Stimulated activated CD8-positive, alpha-beta memory T cell treated with anti-CD3 and anti-CD28 coated beads, Interleukin-7, amount 100 ng/mL, for 48 hours (primary cell): ENCODE results near the gene SMIM13.
"Not testable (repeated sequence)": the region's sequence is repeated elsewhere in the genome, so short reads cannot be mapped to it uniquely, and the experiment has no call there.

Source experiments
- DNase-seq, 2 donors: peaks; one replicate each; pipeline ENCODE4 v3.0.0-alpha.2; 2020; ENCODE audit warnings: low read depth in 1 of 2; ENCODE audit errors: extremely low read depth in 1 of 2

SMIM13 gene

DNA sequence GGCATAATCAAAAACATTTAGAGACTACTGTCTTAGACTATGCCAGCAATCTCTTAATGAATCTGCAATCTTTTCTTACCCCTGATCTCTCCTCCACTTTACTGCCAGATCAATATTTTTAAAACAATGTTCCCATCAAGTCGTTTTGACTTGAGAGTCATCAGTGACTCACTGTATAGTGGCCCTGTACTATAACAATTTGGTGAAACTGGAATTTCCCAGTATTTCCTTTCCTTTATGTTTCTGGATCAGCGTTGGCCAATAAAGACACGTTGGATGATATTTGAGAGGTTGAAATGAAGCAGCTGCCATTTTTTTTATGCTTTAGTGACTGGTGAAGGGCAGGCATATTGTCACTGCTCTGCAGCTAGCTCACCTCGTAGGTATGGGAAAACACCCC is 10.1 kb upstream of the SMIM13 start:
- no peak for DNase-seq

DNA sequence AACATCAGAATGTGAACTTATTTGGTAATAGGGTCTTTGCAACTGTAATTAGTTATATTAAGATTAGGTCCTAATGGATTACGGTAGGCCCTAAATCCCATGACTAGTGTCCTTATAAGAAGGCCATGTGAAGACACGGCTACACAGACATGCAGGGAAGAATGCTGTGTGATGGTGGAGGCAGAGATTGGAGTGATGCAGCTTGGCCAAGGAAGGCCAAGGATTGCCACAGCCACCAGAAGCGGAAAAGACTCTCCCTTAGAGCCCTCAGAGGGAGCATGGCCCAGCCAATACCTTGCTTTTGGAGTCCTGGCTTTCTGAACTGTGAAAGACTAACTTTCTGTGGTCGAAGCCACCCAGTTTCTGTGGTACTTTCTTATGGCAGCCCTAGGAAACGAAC is 9.7 kb upstream of the SMIM13 start:
- no peak for DNase-seq

DNA sequence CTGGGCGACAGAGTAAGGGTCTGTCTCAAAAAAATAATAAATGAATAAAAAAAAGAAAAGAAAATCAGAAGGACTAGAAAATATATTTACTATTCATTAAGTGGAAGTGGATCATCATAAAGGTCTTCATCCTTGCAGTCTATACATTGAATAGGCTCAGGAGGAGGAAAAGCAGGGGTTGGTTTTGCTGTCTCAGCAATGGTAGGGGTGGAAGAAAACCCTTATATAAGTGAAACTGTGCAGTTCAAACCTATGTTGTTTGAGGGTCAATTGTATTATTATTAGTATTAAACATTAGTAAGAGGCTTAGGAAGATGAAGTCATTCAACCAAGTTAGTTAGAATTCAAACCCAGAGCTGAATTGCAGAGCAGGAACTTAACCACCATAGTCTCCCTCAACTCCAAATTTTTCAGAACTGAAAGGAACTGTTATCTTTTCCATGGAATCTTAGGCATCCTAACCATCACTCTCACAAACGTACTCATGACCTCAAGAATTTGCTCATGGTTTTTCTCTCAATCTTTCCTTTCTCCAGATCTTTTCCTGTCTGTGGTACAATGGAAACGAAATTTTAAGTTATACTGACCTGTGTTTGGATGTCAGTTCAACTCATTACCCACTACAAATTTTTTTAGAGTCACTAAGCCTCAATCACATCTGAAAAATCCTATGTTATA is 7.7 kb upstream of the SMIM13 start:
- no peak for DNase-seq

DNA sequence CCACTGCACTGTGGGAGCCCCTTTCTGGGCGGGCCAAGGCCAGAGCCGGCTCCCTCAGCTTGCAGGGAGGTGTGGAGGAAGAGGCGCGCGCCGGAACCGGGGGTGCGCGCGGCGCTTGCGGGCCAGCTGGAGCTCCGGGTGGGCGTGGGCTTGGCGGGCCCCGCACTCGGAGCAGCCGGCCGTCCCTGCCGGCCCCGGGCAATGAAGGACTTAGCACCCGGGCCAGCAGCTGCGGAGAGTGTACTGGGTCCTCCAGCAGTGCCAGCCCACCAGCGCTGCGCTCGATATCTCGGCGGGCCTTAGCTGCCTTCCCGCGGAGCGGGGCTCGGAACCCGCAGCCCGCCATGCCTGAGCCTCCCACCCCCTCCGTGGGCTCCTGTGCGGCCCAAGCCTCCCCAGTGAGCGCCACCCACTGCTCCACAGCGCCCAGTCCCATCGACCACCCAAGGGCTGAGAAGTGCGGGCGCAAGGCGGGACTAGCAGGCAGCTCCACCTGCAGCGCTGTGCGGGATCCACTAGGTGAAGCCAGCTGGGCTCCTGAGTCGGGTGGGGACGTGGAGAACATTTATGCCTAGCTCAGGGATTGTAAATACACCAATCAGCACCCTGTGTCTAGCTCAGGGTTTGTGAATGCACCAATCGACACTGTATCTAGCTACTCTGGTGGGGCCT is 6.4 kb upstream of the SMIM13 start:
- not testable (repeated sequence) for DNase-seq

DNA sequence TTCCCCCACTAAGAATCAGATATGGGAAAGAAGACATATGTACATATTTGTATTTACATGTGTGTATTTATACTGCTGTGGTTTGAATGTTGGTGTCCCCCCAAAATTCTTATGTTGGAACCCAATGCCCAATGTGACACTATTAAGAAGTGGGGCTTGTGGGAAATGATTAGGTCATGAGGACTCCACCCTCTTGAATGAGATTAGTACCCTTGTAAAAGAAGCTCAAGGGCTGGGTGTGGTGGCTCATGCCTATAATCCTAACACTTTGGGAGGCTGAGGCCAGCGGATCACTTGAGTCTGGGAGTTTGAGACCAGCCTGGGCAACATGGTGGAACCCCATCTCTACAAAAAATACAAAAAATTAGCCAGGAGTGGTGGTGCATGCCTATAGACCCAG is 3.9 kb upstream of the SMIM13 start:
- no peak for DNase-seq

GRCh38 chr6:11091141-11091540 is 2.5 kb upstream of the SMIM13 start:
- not testable (repeated sequence) for DNase-seq

GRCh38 chr6:11092668-11093375 is 812 bp upstream of the SMIM13 start:
- DNase-seq = no peak

DNA sequence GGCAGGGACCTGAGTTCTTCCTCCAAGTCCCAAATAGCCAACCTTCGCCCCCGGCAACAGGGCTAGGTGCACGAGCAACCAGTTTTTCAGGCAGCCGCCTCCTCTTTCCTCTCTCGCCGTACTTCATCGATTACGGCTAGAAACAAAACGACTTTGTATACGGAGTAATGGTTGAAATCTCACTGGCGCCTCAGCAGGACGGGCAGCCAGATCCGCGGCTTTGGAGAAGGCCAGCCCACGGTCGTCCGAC is 333 bp upstream of the SMIM13 start:
- no peak for DNase-seq

DNA sequence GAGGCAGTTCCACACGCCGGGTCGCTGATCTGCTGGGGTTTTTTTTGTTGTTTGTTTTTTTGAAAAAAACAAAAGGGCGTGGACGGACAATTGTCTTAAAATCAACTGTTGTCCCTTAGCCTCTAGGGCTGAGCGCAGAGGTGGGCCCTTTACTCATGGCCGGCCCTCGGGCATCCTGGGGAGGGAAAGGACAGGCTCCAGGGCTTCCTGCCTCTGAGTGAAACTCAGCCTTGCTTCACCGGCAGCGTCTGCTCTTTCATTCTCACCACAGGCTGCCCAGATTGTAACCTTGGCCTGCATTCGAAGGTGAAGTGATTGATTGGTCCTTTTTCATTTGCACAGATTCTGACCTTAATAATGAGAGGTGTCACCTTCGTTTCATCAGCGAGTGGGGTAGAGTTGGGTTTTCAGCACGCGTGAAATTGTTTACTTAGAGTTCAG is 797 bp downstream of the SMIM13 start:
- peak; percentile 9 to 40 for DNase-seq

DNA sequence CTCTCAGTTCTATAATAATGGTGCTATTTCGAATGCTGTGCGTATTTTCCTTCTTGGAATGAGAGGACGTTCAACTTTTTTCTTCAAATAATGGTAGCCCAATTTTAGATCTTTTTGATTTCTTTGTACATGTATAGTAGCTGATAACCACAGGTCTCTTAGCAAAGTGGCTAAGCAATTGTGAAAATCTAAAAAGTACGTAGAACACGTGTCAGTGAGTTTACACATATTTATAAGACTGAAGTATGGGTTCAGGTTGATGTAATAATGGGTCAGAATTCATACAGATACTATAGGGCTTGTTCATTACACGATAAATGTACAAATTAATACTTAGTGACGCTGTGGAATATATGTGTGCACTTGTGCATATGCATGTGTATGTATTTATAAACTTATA is 1.3 kb downstream of the SMIM13 start:
- no peak for DNase-seq

DNA sequence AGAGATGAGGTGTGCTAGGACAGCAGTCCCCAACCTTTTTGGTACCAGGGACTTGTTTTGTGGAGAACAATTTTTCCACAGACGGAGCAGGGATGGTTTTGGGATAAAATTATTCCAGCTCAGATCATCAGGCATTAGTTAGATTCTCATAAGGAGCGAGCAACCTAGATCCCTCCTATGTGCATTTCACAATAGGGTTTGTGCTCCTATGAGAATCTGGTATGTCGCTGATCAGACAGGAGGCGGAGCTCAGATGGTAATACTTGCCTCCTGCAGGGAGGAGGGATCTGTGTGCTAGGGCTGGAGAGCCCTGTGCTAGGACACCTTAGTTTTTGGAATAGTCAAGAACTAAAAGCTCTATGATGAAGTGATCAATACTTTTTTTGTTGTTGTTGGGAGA is 2.5 kb downstream of the SMIM13 start:
- DNase-seq = no peak

DNA sequence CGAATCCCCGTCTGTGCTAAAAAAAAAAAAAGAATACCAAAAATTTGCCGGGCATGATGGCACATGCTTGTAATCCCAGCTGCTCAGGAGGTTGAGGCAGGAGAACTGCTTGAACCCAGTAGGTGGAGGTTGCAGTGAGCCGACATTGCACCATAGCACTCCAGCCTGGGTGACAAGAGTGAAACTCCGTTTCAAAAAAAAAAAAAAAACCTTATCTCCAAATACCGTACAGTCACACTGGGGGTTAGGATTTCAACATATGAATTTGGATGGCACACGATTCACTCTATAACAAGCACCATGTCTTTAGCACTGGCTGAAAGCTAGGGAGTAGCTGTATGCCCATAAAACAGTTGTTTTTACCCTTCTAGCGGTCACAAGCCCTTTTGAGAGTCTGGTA is 3.8 kb downstream of the SMIM13 start:
- no peak for DNase-seq

- DNase-seq = no peak
Observed at GRCh38 chr6:11098004-11098403, 4.4 kb downstream of the SMIM13 start.

DNA sequence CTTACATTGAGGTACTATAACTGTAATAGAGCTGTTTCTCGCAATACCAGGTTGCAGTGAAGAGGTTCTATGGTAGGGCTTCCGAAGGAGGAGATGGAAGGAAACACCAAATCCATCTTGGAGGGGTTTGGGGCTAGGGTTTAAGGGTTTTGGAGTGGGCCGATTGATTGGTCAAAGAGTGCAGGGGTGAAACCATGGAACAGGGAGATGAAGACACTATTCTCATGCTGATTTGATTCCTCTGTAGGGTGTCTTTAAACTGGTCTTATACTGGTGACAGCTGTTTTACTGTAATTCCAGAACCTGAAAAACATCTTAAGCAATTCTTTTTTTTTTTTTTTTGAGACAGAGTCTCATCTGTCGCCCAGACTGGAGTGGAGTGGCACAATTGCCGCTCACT is 7.8 kb downstream of the SMIM13 start:
- no peak for DNase-seq

DNA sequence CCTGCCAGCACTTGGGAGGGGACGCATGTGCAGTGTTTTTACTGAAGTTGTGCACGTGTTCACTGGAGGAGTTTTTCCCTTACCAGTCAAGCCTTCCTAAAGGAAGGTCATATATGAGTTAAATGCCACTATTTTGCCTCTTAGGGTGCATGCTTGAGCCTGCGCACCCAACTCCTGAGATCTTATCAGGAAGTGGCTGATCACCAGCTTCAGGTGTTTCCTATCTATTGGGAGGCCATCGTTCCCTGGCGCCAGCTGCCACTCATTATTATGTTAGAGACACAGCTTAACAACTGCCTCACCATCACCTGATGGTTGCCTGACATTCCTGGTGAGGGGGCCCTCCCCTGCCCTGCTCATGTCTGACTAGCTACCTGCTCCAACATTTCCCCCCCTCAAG is 9.4 kb downstream of the SMIM13 start:
- no peak for DNase-seq

DNA sequence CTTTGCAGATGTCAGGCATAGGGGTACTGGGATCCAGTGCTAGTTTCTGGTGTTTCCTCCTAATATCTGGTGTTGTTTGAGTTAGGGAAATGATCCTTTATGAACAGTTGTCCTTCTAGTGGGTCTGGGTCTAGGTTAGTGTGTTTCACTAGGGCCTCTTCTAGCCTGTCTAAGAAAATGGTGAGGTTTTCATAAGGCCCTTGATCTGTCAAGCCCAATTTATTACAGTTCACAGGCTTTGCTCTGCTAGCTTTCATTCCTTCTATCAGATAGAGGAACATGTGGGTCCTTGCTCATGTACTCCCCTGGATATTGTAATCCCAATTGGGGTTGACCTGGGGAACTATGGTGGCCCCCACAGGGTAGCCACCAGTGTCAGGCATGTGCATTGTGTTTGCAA is 15.1 kb downstream of the SMIM13 start:
- no peak for DNase-seq

GRCh38 chr6:11110921-11111768 is 17.5 kb downstream of the SMIM13 start, which contains the start of gene ERVFRD-1:
ERVFRD-1 (minus strand) TSS chr6:11111725; CDS start chr6:11105310, 6,415 bp downstream.
- DNase-seq = no peak

DNA sequence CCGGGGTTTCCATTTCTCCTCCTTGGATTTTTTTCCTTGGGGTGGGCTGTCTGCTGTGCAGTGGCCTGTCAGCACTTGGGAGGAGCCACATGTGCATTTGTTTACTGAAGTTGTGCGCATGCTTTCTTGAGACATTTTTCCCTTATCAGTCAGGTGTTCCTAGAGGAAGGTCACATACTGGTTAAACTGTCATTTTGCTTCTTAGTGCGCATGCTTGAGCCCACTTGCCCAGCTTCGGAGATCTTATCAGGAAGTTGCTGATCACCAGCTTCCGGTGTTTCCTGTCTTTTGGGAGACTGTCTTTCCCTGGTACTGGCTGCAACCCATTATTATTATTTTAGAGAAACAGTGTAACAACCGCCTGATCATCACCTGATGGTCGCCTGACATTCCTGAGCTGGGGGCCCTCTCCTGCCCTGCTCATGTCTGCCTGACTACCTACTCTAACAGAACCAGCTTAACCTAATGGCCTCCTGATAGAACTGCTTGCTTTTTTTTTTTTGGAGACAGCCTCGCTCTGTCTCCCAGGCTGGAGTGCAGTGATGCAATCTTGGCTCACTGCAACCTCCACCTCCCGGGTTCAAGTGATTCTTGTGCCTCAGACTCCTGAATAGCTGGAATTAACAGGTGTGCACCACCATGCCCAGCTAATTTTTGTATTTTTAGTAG is 18.3 kb downstream of the SMIM13 start:
- DNase-seq = no peak

DNA sequence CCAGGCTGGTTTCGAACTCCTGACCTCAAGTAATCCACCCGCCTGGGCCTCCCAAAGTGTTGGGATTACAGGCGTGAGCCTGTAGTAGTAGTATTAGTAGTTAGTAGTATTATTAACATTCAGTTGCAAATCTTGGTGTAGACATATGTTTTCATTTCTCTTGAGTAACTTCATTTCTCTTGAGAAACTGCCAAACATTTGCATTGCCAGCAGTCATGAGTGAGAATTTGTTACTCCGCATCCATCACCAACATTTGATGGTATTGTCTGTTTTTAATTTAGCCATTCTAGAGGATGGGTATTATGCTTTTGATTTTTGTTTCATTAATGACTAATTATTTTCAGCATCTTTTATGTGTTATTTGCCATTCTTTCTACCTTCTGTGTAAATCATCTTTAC is 19.4 kb downstream of the SMIM13 start:
- no peak for DNase-seq

DNA sequence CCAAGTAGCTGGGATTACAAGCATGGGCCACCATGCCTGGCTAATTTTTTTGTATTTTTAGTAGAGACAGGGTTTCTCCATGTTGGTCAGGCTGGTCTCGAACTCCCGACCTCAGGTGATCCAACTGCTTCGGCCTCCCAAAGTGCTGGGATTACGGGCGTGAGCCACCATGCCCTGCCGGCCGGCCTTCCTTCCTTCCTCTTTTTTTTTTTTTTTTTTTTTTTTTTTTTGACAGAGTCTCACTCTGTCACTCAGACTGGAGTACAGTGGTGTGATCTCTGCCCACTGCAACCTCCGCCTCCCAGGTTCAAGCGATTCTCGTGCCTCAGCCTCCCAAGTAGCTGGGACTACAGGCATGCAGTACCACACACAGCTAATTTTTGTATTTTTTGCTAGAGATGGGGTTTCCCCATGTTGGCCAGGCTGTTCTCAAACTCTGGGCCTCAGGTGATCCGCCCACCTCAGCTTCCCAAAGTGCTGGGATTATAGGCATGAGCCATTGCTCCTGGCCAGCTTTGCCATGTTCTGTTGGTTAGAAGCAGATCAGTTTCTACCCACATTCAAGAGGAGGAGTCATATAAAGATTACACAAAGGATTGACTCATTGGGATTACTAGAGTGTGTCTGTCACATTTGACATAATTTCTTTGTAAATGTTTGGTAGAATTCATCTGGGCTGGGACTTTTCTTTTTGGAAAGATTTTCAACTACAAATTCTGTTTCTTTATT is 22.3 kb downstream of the SMIM13 start:
- not testable (repeated sequence) for DNase-seq
